Non-pigmented ciliary epithelial cell (primary cell): ENCODE measurements around the gene UFM1.
"Not testable (repeated sequence)": the region's sequence is repeated elsewhere in the genome, so short reads cannot be mapped to it uniquely, and the experiment has no call there.

Experiments
- DNase-seq: peaks from one replicate; pipeline ENCODE4 v3.0.0-alpha.2; 2010; ENCODE audit warnings: low read depth

UFM1 gene

DNA sequence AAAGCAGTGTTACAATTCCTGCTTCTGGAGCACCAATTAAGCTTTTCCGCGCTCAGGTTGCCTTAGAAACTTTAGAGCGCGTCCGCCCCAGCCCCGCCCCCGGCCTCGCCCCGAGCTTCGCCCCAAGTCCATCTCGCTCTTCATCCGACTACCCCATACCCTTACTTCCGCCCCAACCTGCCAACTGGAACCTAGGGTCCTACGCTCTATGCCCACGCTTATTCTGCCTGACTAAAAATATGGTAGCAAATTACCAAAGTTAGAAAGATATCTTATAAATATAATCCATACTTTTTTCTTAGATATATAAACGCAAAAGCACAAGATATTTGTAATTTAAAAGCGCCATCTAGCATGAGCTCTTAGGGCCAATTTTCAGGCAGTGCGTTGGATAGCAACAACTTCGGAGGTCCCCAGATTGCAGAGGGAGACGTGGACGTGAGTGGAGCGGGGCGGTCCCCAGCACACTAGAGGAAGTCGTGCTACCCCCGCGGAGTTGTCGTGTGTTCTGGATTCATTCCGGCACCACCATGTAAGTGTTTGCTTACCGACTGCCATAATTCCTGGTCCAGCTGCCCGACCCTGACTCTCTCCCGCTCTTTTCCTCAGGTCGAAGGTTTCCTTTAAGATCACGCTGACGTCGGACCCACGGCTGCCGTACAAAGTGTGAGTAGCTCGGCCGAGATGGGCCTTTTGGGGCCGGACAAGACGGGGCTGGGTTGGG, at the start of gene UFM1:
Gene UFM1 (plus strand): TSS at position 462 of the 724 bp plus-strand sequence. CDS start 69 bp downstream, at position 531.
- peak; percentile 85 for DNase-seq

DNA sequence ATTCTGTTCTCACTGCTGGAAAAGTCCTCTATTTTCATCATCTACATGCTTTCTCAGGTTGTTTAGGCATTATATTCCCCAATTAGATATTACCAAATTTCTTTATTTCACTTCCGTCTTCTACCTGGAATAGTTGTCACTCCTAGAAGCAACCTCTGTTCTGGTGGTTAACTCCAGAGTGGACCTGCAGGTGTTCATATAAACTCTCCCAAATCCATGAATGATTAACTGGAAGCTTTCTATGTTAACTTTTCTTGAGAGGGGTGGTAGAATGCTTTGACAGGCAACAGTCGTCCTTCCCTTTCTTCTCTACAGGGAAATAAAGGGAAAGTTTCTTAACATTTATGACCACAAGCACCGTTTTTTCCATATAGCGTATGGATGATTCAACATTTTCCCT, 48.4 kb upstream of the UFM1 start:
- no peak for DNase-seq

DNA sequence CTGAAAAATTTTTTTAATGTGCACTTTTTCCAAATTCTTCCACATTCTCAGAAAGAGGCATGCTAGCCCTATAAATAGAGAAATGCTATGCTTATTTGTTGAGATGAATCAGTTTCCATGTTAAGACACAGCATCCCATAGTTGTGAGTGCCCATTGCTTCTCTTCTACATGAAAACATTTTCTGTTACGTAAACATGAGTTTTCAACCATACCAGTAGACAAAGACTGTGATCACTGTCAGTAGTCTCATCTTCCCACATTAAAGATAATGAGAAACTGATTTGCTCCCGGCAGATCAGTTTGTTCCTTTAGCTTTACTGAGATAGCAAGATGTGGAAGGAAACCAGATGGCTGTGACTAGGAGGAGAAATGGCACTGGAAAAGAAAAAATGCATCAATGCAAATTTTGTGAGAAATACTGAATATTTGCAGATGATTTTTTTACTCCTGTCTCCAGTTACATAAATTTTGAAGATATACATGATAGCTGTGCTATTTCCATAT, 45.8 kb upstream of the UFM1 start:
- DNase-seq, result no peak

DNA sequence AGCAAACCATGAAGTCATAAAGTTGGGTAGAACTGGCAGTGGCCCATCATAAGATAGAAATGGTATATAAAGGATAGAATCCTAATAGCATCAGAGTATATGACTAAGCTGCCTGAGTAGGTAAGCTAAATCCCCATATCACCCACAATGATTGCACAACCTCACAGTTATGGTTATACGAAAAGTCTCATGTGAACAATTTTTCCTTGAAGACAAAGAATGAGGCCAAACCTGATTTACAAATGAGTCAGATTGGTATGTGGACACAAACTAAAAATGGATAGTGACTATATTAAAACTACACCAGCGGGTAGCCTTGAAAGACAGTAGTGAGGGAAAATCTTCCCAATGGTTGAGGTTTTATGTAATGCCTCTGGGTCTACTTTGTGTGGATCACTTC, 40.9 kb upstream of the UFM1 start:
- peak; percentile 90 for DNase-seq

DNA sequence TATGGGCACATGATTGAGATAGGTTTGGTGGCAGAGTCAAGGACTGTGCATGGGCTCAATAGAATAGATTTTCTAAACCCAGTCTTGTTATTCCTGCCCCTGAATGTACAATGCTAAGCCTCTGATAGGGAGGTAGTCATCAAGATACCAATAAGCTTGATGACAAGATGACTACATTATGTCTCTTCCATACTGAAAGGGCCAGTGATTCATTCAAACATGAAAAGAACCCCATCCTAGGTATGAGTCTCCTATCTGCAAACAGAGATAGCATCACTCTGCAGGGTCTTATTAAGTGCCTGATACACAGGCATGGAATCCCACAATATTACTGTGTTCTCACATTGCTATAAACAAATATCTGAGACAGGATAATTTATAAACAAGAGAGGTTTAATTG, 40.3 kb upstream of the UFM1 start:
- DNase-seq, result no peak

DNA sequence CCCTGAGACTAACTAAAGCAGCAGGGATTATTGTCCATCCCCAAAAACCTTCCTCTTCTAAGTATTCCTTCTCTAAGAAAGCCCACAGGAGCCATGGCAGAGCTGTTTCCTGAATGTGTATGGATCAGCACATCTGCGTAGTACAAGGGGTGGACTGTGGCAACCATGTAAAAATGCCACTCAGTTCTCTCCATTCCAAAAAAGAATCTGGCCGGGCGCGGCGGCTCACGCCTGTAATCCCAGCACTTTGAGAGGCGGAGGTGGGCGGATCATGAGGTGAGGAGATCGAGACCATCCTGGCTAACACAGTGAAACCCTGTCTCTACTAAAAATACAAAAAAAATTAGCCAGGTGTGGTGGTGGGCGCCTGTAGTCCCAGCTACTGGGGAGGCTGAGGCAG, 38.5 kb upstream of the UFM1 start:
- DNase-seq, result not testable (repeated sequence)

DNA sequence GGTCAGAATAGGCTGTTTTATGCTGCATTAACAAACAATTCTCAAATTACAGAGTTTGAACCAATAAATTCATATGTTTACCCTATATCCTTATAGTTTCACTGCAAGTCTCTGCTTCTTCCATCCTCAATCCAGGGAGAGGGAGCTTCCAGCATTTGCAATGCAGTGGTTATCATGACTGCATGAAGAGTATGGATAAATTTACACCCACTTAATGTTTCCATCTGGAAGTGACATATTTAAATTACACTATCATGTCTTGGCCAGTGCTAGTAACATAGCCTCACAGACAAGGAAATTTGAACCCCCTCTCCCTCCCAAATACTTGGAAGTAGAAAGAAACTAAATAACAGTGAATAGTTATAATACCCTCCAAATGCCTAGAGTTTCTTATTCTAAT, 33.5 kb upstream of the UFM1 start:
- no peak for DNase-seq

DNA sequence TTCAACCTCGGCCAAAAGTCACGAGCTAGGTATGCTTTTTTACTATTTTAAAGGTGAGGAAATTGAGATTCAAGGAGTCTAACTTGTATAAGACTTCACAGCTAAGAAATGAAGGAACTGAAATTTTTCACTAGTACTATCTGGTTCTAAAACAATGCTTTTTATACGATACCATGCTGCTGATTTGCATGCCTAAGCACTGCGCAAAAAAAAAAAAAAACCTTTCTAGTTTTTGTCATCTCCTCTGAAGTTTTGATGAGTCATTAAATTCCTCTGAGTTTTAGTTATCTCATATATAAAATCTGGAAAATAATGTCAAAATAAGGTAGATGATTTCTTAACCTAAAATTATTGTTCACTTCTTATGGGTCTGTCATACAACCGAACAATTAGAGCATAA, 28.0 kb upstream of the UFM1 start:
- no peak for DNase-seq

DNA sequence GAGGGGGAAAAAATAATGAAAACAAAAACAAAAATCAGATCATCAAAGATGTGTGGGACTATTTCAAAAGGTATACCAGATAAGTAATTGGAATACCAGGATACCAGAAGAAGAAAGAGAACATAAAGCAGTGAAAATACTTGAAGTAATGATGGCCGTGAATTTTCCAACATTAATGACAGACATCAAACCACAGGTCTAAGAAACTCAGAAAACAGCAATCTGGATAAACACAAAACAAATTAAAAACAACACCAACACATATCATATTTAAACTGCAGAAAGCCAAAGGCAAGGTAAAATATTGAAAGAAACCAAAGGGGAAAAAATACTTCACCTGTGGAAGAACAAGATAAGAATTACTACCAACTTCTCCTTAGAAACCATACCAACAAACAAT, 24.2 kb upstream of the UFM1 start:
- no peak for DNase-seq

DNA sequence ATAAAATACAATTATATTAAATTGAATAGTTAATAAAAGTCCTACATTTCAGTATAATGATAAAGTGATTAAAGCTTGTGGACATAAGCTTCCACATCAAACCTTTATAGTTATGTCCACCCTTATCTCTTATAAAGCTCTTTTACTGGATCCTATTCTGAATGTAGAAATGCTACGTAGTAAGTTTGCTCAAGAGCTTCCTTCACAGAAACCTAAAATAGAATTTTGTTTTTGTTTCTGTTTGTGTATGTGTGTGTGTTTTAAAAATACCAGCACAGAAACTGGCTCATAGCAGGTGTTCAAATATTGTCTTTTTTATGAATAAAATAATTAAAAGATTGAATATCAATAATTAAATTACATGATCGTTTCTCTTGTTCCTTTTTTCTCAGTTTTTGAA, 21.0 kb upstream of the UFM1 start:
- no peak for DNase-seq

DNA sequence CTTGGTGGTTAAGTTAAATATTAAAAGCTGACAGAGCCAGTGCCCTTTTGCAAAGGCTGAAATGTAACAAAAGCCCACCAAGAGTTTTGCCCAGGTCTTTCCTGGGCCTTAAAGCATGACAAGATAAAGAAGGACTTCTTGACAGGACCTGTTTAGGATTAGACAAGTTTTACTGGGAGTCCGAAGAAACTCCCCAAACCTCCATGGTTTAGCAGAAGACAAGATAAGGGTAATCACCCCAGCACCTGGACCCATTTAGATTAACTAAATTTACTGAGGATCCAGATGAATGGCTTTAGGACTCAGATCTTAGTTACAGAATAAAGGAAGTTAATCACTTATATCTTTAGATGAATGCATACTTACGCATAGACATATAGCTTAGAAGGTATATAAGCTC, 14.8 kb upstream of the UFM1 start:
- DNase-seq, result no peak

DNA sequence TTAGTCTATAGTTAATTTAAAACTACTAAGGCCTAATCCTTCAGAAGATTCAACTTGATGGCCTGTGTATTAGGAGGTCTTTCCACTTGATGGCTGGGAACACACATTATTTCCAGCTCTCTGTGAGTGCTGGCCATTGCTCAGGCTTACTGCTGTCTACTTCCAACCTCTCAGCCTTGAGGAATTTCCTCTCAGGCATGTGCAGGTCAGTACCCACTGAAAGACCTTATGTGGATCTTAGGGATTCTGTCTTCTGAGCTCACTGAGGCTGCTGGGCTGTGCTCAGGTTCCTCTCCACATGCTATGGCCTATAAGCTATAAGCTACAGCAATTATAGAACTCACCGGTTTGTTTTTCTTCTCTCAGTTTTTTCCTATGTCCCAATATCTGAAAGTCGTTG, 11.6 kb upstream of the UFM1 start:
- DNase-seq, result no peak

DNA sequence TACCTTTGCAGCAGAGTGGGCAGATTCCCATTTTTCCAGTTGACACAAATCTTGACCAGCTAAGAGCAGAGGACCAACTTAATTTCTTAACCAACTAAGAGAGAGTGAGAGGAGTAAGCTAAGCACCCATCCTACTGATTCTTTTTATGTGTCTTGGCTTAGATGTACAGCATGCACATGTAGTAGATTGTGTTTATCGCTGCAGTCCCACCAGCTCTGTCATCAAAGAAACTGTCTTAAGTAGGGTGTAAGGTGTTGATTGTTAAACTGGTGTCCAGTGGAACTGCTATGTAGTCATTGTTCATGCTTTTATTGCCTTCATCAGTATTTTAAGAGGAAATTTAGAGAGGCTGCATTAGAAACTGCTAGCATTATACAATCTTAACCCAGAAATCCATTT, 9.0 kb upstream of the UFM1 start:
- no peak for DNase-seq

DNA sequence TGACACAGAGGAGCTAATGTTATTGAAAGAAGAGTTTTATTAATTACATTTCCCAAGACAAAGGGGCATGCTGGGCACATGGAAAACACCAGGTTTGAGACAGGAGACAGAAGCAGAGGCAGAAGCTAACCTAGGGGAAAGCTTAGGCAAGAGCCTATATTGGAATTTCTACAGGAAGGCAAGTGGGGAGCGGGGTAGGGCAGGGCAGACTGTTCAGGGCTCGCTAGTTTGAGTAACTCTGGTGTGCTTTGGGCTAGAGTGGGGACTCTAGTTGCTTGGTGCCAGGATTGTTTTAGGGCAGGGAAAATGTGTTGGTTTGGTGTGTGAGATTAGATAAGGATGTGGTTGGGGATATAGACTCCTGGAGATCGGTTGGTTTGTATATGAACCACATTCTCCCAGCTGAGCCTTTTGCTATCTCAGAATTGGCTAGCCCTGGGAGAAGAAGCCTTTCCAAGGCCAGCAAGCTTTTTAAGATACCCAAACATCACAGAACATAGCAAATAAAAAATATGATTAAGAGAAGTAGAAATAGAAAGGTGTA, 8.4 kb upstream of the UFM1 start:
- DNase-seq, result no peak

DNA sequence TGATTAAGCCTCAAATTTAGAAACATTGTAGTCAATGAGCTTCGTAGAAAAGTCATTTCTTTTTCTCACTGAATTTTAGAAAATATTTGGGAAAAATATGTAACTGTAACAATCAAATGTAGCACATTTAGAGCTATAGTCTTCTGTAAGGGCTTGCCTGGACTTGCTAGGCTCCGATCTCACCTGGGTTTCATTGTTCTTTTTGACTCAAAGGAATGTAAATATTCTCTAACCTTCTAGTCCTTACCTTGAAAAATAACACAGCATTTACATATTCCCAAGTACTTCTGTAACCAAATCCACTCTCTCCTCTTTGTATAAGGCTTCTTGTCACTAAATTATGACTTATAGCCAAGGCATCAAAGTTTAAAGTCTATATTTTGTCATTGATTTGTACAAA, 2.9 kb upstream of the UFM1 start:
- no peak for DNase-seq

DNA sequence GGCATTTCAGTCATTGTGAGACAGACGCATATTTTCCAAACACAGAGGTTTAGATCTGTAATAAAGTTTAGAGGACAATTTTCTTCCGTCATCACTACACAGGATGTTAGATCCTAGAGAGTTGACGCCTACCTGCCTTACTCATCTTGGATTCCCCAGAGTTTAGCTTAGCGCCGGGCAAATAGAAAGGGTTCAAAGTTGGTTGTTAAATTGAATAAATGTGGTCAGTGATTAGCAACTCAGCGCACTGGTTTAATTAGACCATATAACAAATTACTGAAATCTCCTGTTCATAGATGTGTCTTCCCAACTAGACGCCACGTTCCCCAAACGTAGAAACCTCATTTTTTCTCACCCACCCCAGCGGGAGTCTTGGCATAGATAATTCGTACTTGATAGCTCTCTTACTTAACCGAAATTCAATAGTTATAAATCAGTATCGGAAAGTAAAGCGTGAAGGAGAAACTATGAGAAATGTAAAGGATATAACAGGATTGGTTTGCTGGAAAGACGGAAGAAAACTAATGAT, 726 bp upstream of the UFM1 start:
- DNase-seq, result no peak

DNA sequence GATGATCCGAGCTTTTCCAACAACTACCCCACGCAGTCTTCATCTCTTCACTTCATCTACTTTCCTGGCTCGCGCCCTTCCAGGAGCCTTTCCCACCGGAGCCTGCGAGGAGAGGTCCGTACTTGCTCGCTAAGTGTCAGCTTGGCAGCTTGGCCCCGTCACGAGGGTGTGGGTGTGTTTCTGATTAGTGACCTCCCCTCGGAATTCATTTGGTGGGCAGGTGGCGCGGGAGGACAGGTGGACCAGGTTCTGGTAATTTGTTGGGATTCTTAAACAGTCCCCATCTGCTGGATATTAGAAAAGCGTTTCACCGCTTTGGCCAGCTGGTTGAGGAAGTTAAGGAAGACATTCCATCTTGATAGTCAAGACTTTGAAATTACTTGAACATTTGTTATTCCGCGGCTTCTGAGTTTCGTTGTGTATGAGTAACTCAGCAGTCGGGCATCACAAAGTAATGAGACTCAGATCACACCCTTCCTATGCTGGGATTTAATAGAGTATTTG, 515 bp downstream of the UFM1 start:
- no peak for DNase-seq

DNA sequence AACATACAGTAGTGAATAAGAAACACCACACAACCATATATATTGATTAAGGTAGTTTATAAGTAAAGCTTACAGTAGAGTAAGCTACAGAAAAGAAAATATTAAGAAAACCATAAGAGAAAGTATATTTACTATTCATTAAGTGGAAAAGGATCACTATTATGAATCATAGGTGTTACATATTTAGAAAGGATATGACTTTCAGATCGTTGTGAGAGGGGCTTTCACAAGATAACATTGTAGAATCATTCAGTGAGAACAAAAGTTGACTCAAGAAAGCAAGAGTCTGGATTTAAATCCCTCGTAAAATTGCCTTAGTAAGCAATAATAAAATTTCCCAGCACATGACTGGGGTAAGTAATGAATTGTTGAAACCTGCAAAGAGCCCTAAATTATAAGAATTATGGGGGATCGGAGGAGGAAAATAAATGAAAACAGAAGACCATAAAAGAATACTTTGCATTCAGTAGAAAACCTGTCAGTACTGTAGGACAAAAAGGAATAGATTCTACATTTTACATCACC, 6.0 kb downstream of the UFM1 start:
- no peak for DNase-seq

DNA sequence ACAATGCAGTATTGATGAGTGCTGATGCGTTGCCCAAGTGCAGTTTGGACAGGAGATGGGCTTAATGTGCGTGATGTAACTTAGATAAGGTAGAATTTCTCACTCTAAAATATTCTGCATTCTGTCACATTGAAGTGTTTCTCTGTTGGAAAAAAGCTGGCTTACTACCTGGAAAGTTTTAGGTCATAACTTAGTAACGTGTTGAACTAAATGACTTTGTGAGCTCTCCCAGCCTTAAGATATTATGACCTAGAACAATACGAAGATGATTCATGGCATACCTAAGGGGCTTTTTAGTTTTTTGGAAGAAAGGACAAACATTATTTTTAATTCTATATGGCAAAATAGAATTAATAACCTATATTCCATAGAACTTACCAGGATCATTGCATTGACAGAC, 9.0 kb downstream of the UFM1 start:
- no peak for DNase-seq

DNA sequence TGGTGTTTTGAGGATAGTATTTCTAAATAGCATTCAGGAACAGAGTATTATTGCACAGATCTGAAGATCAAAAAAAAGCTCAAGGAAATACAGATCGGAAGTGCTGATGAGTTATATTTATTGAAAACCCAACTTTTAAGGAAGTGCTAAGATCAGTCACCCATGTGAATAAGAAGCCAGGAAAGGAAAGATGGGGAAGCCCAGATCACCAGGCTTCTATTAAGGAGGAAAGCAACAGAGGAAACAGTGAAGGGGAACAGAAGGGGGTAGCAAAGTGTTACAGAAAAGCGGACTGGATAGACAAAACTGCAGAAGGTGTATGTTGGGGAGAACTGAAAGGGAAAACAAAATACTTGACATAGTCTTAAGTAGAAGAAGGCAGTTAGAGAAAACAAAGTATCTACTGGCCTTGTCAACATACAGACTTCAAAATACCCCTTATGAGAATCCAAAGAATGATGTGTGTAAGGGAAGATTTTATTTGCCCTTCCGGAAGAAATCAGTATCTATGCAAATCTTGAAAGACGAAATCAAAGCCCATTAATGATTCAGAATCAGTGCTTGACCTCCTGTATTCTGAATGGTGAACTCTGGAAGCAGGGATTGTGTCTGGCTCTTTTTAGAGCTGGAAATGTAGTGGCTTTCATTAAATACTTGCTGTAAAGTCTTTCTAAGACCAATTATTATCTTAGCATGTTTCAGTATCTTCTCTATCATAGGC, 12.1 kb downstream of the UFM1 start:
- no peak for DNase-seq

DNA sequence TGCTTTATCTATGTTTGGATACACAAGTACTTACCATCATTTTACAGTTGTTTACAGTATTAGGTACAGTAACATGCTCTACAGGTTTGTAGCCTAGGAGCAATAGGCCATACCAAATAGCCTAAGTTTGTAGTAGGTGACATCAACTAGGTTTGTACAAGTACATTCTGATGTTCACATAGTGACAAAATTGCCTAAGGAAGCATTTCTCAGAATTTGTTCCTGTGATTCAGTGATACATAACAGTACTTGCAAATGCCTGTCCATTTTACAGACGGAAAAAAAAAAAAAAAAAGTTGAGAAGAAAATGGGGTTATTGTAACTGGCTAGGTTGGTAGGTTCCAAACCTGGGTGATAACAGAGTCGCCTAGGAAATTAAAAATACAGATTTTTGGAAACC, 13.6 kb downstream of the UFM1 start:
- no peak for DNase-seq

DNA sequence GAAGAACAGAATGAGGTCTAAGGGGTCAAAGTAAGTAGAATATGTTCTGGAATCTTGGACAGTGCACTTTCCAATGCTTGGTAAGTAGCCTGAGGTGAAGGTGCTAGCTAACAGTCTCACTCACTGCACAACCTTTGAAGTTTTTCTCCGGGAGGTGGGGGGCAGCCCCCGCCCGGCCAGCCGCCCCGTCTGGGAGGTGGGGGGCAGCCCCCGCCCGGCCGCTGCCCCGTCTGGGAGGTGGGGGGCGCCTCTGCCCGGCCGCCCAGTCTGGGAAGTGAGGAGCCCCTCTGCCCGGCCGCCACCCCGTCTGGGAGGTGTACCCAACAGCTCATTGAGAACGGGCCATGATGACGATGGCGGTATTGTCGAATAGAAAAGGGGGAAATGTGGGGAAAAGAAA, 14.1 kb downstream of the UFM1 start:
- not testable (repeated sequence) for DNase-seq

DNA sequence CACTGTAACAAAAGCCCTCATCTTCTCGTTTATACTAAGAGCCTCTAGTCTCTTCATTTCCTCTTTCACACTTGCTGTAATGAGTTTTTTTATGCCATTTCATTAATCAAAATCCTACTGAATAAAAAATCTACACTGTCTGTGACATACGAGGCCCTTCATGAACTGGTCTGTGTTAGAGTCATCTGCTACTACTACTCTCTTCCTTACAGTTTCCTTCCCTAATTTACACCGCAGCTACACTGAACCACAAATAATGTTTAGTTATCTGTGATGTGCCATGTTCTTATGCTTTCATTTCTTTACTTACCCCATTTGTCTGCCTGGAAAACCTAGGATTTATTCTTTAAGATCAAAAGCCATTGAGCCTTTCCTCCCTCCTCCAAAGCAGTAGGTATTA, 16.0 kb downstream of the UFM1 start:
- no peak for DNase-seq
